HepG2 (cell line): ENCODE data around the gene PFN4. TPM values are rescaled to one million over a fixed set of nuclear protein-coding genes. Genes with fewer than 3 reads are reported as not detected.

Experiments used
- DRAP1 ChIP-seq: IDR thresholded peaks from 2 replicates; pipeline ENCODE4 v1.6.1; 2016; ENCODE audit warnings: missing genetic modification reagents, missing compliant biosample characterization
- FIP1L1 ChIP-seq: fragments of 200-400 bp; formaldehyde crosslinking; IDR thresholded peaks from 2 replicates; pipeline ENCODE4 v1.6.1; 2018; ENCODE audit warnings: low read depth, mild to moderate bottlenecking, low read length, moderate library complexity, borderline replicate concordance; ENCODE audit not compliant: insufficient read depth
- FOXO1 ChIP-seq: sonication (generic); formaldehyde crosslinking; IDR thresholded peaks from 2 replicates; pipeline ENCODE4 v1.4.0; 2020; ENCODE audit warnings: missing genetic modification reagents
- GPN1 ChIP-seq: sonication (generic); formaldehyde crosslinking; IDR thresholded peaks from 2 replicates; pipeline ENCODE4 v1.5.1; 2020; ENCODE audit warnings: missing genetic modification reagents, borderline replicate concordance
- HMGA1 ChIP-seq: sonication (generic); formaldehyde crosslinking; conservative IDR thresholded peaks from 2 replicates; pipeline ENCODE4 v1.4.0; 2020; ENCODE audit warnings: missing genetic modification reagents
- IKZF4 ChIP-seq: sonication (generic); formaldehyde crosslinking; IDR thresholded peaks from 2 replicates; pipeline ENCODE4 v1.5.1; 2020; ENCODE audit warnings: borderline replicate concordance, mild to moderate bottlenecking, low read depth, missing genetic modification reagents; ENCODE audit errors: not compliant biosample characterization
- NR2F2 ChIP-seq: IDR thresholded peaks from 2 replicates; pipeline ENCODE4 v1.6.1; 2012; ENCODE audit warnings: low read depth, inconsistent platforms, borderline replicate concordance
- PAX8 ChIP-seq: sonication (generic); formaldehyde crosslinking; IDR thresholded peaks from 2 replicates; pipeline ENCODE4 v1.8.0; 2022; ENCODE audit warnings: mild to moderate bottlenecking, missing genetic modification reagents, borderline replicate concordance
- PHB2 ChIP-seq: fragments of 450-650 bp; IDR thresholded peaks from 2 replicates; pipeline ENCODE4 v1.6.1; 2018; ENCODE audit not compliant: partially characterized antibody
- SIX1 ChIP-seq: sonication (generic); formaldehyde crosslinking; IDR thresholded peaks from 2 replicates; pipeline ENCODE4 v1.4.0; 2020; ENCODE audit warnings: missing genetic modification reagents, borderline replicate concordance
- SMAD1 ChIP-seq: sonication (generic); formaldehyde crosslinking; IDR thresholded peaks from 2 replicates; pipeline ENCODE4 v1.4.0; 2020; ENCODE audit warnings: missing genetic modification reagents, low read depth, mild to moderate bottlenecking, borderline replicate concordance
- SYNCRIP ChIP-seq: fragments of 200-400 bp; formaldehyde crosslinking; IDR thresholded peaks from 2 replicates; pipeline ENCODE4 v1.6.1; 2018; ENCODE audit warnings: mild to moderate bottlenecking, low read depth, low read length; ENCODE audit not compliant: insufficient read depth
- TARDBP ChIP-seq: sonication (generic); formaldehyde crosslinking; IDR thresholded peaks from 2 replicates; pipeline ENCODE4 v1.8.0; 2022; ENCODE audit warnings: mild to moderate bottlenecking, missing genetic modification reagents
- ZBTB3 ChIP-seq: sonication (generic); formaldehyde crosslinking; IDR thresholded peaks from 2 replicates; pipeline ENCODE4 v1.4.0; 2020; ENCODE audit warnings: low read depth, mild to moderate bottlenecking, moderate library complexity, missing genetic modification reagents, borderline replicate concordance
- ZNF407 ChIP-seq: sonication (generic); formaldehyde crosslinking; IDR thresholded peaks from one replicate; pipeline ENCODE4 v1.5.1; 2020; ENCODE audit warnings: mild to moderate bottlenecking, missing genetic modification reagents; ENCODE audit errors: not compliant biosample characterization
- ZNF883 ChIP-seq: sonication (generic); formaldehyde crosslinking; IDR thresholded peaks from 2 replicates; pipeline ENCODE4 v1.5.1; 2020; ENCODE audit warnings: mild to moderate bottlenecking, missing genetic modification reagents; ENCODE audit errors: not compliant biosample characterization
- polyA plus RNA-seq, 8 experiments: library from polyadenylated mRNA; depleted of rRNA in 3 of 8; stranded (reverse) in 7 of 8; unstranded in 1 of 8; fragments of >200 nt; fragmentation: Illumina TruSeq in 4 of 8; extraction: Trizol in 4 of 8; gene quantifications; 2 replicates each; pipeline versions ENCODE4 v1.2.1 to v1.2.3, GENCODE V29; 2011 to 2016; ENCODE audit warnings: low read depth in 4 of 8, missing spikeins in 1 of 8, mixed read lengths in 1 of 8; ENCODE audit not compliant: insufficient read depth in 1 of 8
- total RNA-seq, 5 experiments: library from RNA; depleted of rRNA; stranded (reverse); fragments of >200 nt; fragmentation: Illumina TruSeq; extraction: Trizol; gene quantifications; 2 replicates each; pipeline ENCODE4 v1.2.3, GENCODE V29; 2016; ENCODE audit warnings: low read depth in 1 of 5

PFN4 gene
- total and polyA plus RNA-seq, 2 of the 13 experiments (the other 11 are each of a cell fraction or from before 2014, with no cell fraction given) = 0.12 to 0.20 TPM

- TF ChIP-seq ZNF407 (CRISPR knock-in tag) (peak; percentile 68), SMAD1 (CRISPR knock-in tag) (peak; percentile 92; the same call in 1 of the 2 replicates), PAX8 (CRISPR knock-in tag) (0 out of 2 replicates have a peak, but pooled peaks have one; percentile 83), ZNF883 (CRISPR knock-in tag) (peak; percentile 93), ZBTB3 (CRISPR knock-in tag) (0 out of 2 replicates have a peak, but pooled peaks have one; percentile 60), SIX1 (CRISPR knock-in tag) (peak; percentile 65; the same call in 1 of the 2 replicates), FIP1L1 (peak; percentile 97), TARDBP (CRISPR knock-in tag) (peak; percentile 99), PHB2 (no peak), HMGA1 (no peak), NR2F2 (peak; percentile 73; the same call in 1 of the 2 replicates), FOXO1 (CRISPR knock-in tag) (peak; percentile 86), SYNCRIP (no peak), IKZF4 (CRISPR knock-in tag) (no peak), DRAP1 (peak; percentile 86), GPN1 (CRISPR knock-in tag) (no peak)
Measured at GRCh38 chr2:24075915-24076848, 47.0 kb downstream of the PFN4 start, which contains the start of gene SF3B6 (continued).
